A673 (cell line): ENCODE measurements around the gene DGAT2L6. TPM values are rescaled to one million over a fixed set of nuclear protein-coding genes. Genes with fewer than 3 reads are reported as not detected.
A peak's percentile ranks its signal among the peaks of the same experiment; 100 is the strongest.

Experiments
- BruUV-seq: library from RNA; stranded (reverse); fragments of 400-500 nt; replicated peaks from 2 replicates; lab custom pipeline; 2021; lab: Mats Ljungman, UMichigan
- CTCF ChIA-PET: fragments of 300-600 bp; sonication (Branson Sonifier 250); formaldehyde crosslinking; loops from one replicate; lab custom pipeline; 2022; ENCODE audit warnings: antibody characterized with exemption; lab: Charles Lee
- POLR2A ChIA-PET: fragments of 300-600 bp; sonication (Branson Sonifier 250); formaldehyde crosslinking; loops from one replicate; lab custom pipeline; 2022; ENCODE audit warnings: antibody characterized with exemption; ENCODE audit not compliant: low non-redundant PET; lab: Charles Lee
- DNase-seq: peaks from one replicate; pipeline ENCODE4 v3.0.0-alpha.2; 2015; ENCODE audit warnings: low spot score
- H3K27ac ChIP-seq: fragments of 200-600 bp; sonication (generic); 2 replicates; pipeline ENCODE4 v1.5.1; 2016; ENCODE audit warnings: mixed run types, low read depth, mild to moderate bottlenecking, mixed read lengths, antibody characterized with exemption, low read length; ENCODE audit not compliant: poor library complexity, severe bottlenecking
- H3K27me3 ChIP-seq: fragments of 200-600 bp; sonication (generic); replicated peaks from 2 replicates; pipeline ENCODE4 v1.6.1; 2017; ENCODE audit warnings: mixed run types, low read depth, mild to moderate bottlenecking, mixed read lengths, antibody characterized with exemption, low read length; ENCODE audit not compliant: insufficient read depth, poor library complexity
- H3K36me3 ChIP-seq: fragments of 200-600 bp; sonication (generic); 2 replicates; pipeline ENCODE4 v1.6.1; 2016; ENCODE audit warnings: mixed run types, mild to moderate bottlenecking, mixed read lengths, antibody characterized with exemption, low read length; ENCODE audit not compliant: insufficient read depth, poor library complexity, severe bottlenecking
- H3K4me1 ChIP-seq: fragments of 200-600 bp; sonication (generic); 2 replicates; pipeline ENCODE4 v1.6.1; 2017; ENCODE audit warnings: mixed run types, mild to moderate bottlenecking, mixed read lengths, antibody characterized with exemption, low read length; ENCODE audit not compliant: insufficient read depth, poor library complexity, severe bottlenecking
- H3K4me3 ChIP-seq: fragments of 200-600 bp; sonication (generic); 2 replicates; pipeline ENCODE4 v1.5.1; 2016; ENCODE audit warnings: low read depth, mixed run types, mild to moderate bottlenecking, mixed read lengths, low read length; ENCODE audit not compliant: poor library complexity, severe bottlenecking
- H3K9me3 ChIP-seq: fragments of 200-600 bp; sonication (generic); 2 replicates; pipeline ENCODE4 v1.6.1; 2016; ENCODE audit warnings: mixed run types, low read depth, mild to moderate bottlenecking, mixed read lengths, antibody characterized with exemption, low read length; ENCODE audit not compliant: poor library complexity, severe bottlenecking
- CTCF ChIP-seq: fragments of 300-800, 200-600 bp; sonication (generic); conservative IDR thresholded peaks from 2 replicates; pipeline ENCODE4 v1.5.1; 2017; ENCODE audit warnings: low read depth, mild to moderate bottlenecking, antibody characterized with exemption, low read length, moderate library complexity, mixed read lengths
- EZH2 ChIP-seq: fragments of 200-600 bp; sonication (generic); IDR thresholded peaks from 2 replicates; pipeline ENCODE4 v1.6.1; 2017; ENCODE audit warnings: borderline replicate concordance, low read depth, mild to moderate bottlenecking, mixed read lengths, antibody characterized with exemption, low read length; ENCODE audit not compliant: poor library complexity, severe bottlenecking
- intact Hi-C: fragments of 100-400 bp; cut with micrococcal nuclease; formaldehyde crosslinking; loops from one replicate; pipeline ENCODE4 v1.10.0; 2022; ENCODE audit not compliant: unreplicated experiment
- total RNA-seq: library from RNA; stranded (reverse); gene quantifications from 2 replicates; pipeline ENCODE4 v1.2.3, GENCODE V29; 2021

DGAT2L6 gene
- total RNA-seq, 1 experiment from 2014 or later: not detected

DNA sequence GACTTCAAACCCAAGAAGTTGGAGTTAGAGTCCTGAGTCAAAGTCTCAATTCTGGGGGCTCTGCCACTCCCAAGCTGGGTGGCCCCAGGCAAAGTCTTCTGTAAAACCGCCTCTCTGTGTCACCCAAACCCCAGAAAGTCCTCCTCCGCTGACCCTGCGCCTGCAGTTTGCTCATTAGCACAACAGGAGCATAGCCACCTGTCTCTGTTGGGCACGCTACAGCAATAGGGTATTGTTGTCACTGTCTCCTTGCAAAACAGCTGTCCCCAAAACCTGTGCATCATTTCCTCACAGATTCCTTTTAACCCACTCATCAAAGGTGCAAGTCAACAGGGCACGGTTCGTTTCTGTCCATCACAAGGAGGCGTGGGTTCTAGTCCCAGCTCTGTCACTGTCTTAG is 8.0 kb upstream of the DGAT2L6 start:
- Histone ChIP-seq H3K9me3 (no peaks in the 10 kb centered on the region), H3K4me1 (peaks cover 5% of the 10 kb centered on the region), H3K27ac (no peak overlapping the region), H3K27me3 (no peaks in the 10 kb centered on the region), H3K4me3 (no peak overlapping the region), H3K36me3 (no peaks in the 10 kb centered on the region)
- no peak for DNase-seq
- no TSS peak for BruUV-seq
- TF ChIP-seq CTCF (no peak), EZH2 (no peak)
- ChIA-PET POLR2A (no interaction called here), CTCF (no interaction called here)
- intact Hi-C loops: no loop called here

GRCh38 chrX:70171624-70172023 is 5.7 kb upstream of the DGAT2L6 start:
- Histone ChIP-seq H3K36me3 (no peaks in the 10 kb centered on the region), H3K4me1 (peaks cover 5% of the 10 kb centered on the region), H3K27ac (no peak overlapping the region), H3K9me3 (no peaks in the 10 kb centered on the region), H3K4me3 (no peak overlapping the region), H3K27me3 (no peaks in the 10 kb centered on the region)
- intact Hi-C loops: no loop called here
- TF ChIP-seq EZH2: no peak
- no peak for TF ChIP-seq CTCF
- BruUV-seq: no TSS peak
- POLR2A ChIA-PET: no interaction called here
- DNase-seq: no peak
- CTCF ChIA-PET: no interaction called here

GRCh38 chrX:70172221-70172620 is 5.1 kb upstream of the DGAT2L6 start:
- POLR2A ChIA-PET: no interaction called here
- H3K27ac ChIP-seq: no peak overlapping the region

More at GRCh38 chrX:70172221-70172620, 5.1 kb upstream of the DGAT2L6 start:
- CTCF ChIA-PET: no interaction called here
- Histone ChIP-seq H3K9me3 (no peaks in the 10 kb centered on the region), H3K27me3 (no peaks in the 10 kb centered on the region), H3K36me3 (no peaks in the 10 kb centered on the region), H3K4me1 (peaks cover 5% of the 10 kb centered on the region), H3K4me3 (no peak overlapping the region)
- TF ChIP-seq EZH2: no peak
- no peak for TF ChIP-seq CTCF
- no TSS peak for BruUV-seq
- intact Hi-C loops: no loop called here
- peak; percentile 21 for DNase-seq
